Measurements from ENCODE around the gene TRIM38. TPM values are rescaled to one million over a fixed set of nuclear protein-coding genes. Genes with fewer than 3 reads are reported as not detected.

TRIM38 gene
- total and polyA plus RNA-seq, 2 donors (not counting 3 experiments of a cell fraction or from before 2014, with no cell fraction given), result 5.1 to 13.2 TPM

GRCh38 chr6:25943887-25944286, 18.7 kb upstream of the TRIM38 start:
- FAIRE-seq (no peak), DNase-seq (ENCODE audit: low read depth, low spot score) (no peak)
- H3K4me2 ChIP-seq (ENCODE audit: insufficient read depth, low read length), result no peak overlapping the region
- no peak overlapping the region for H3K9ac ChIP-seq (replicated peaks; ENCODE audit: extremely low read depth, insufficient read depth, low read length)
- H4K20me1 ChIP-seq (replicated peaks; ENCODE audit: control insufficient read depth, extremely low read depth, insufficient read depth, low read length), result no peaks in the 10 kb centered on the region
- CTCF ChIA-PET, result interaction anchor here (1.1 to 1.8 kb wide), 2 partner anchors 49 to 155 kb away, joined by 5 to 6 read pairs; no protein-coding TSS in a partner anchor
- H3K36me3 ChIP-seq (ENCODE audit: control insufficient read depth in 2 of 2, extremely low read depth in 1 of 2, insufficient read depth in 2 of 2, low read length in 2 of 2), result no peaks in the 10 kb centered on the region
- H3K79me2 ChIP-seq (ENCODE audit: control insufficient read depth, insufficient read depth, low read length), result no peaks in the 10 kb centered on the region
- POLR2A ChIA-PET, result no interaction called here
- no peaks in the 10 kb centered on the region for H3K27me3 ChIP-seq (ENCODE audit: control insufficient read depth in 2 of 2, insufficient read depth in 2 of 2, low read length in 2 of 2)
- no peaks in the 10 kb centered on the region for H3K9me3 ChIP-seq (replicated peaks; ENCODE audit: control insufficient read depth, insufficient read depth, low read length)
- intact Hi-C loops (cut with micrococcal nuclease) (loop anchor here (2.0 to 5.0 kb wide), 2 partner anchors 59 to 222 kb away; no protein-coding TSS in a partner anchor), dilution Hi-C loops (cut with MboI; ENCODE audit: extremely low pct_ligation_motif_present, low sequenced_read_pairs) (no loop called here)
- H3K9me1 ChIP-seq (replicated peaks; ENCODE audit: control insufficient read depth, extremely low read depth, insufficient read depth, low read length), result no peaks in the 10 kb centered on the region
- H3K4me1 ChIP-seq (ENCODE audit: control insufficient read depth, extremely low read depth, insufficient read depth, low read length), result no peaks in the 10 kb centered on the region
- no peak overlapping the region for H2AFZ ChIP-seq (ENCODE audit: low read depth, low read length)
- no peak for TF ChIP-seq CTCF (IDR thresholded peaks at IDR 0.05; ENCODE audit: extremely low read depth in 1 of 2, insufficient read depth in 1 of 2, low read depth in 1 of 2, low read length in 2 of 2)
- no peak for TF ChIP-seq POLR2AphosphoS5 (IDR thresholded peaks at IDR 0.05; ENCODE audit: insufficient read depth, low read depth, low read length)
- TF ChIP-seq EZH2 (IDR thresholded peaks at IDR 0.05; ENCODE audit: borderline replicate concordance, low read depth, low read length, severe bottlenecking), result no peak
- no peak for TF ChIP-seq MAX (IDR thresholded peaks at IDR 0.05; ENCODE audit: insufficient read depth, insufficient read length)
- TF ChIP-seq MYC (IDR thresholded peaks at IDR 0.05; ENCODE audit: low read depth, low read length), result no peak
- TF ChIP-seq FOS (IDR thresholded peaks at IDR 0.05; ENCODE audit: borderline replicate concordance, insufficient read depth, low read length), result no peak
- no peak for TF ChIP-seq GATA2 (IDR thresholded peaks at IDR 0.05; ENCODE audit: insufficient read depth, insufficient read length, low read depth, low read length)
- no peak for TF ChIP-seq JUN (IDR thresholded peaks at IDR 0.05; ENCODE audit: borderline replicate concordance, insufficient read depth, insufficient read length, low read depth)
- no peak for TF ChIP-seq POLR2A (IDR thresholded peaks at IDR 0.05; ENCODE audit: low read depth, low read length)
- BruUV-seq (replicated peaks), result no TSS peak
- no peak overlapping the region for H3K4me3 ChIP-seq (replicated peaks in 1 of 3; ENCODE audit: insufficient read depth in 1 of 3, low read depth in 1 of 3, low read length in 3 of 3)
- no peak overlapping the region for H3K27ac ChIP-seq (ENCODE audit: insufficient read depth, low read depth, low read length)

Measured in endothelial cell of umbilical vein (primary cell).